CD8-positive, alpha-beta memory T cell (primary cell): ENCODE measurements around the gene GYG2. TPM values are rescaled to one million over a fixed set of nuclear protein-coding genes. Genes with fewer than 3 reads are reported as not detected.

Experiments used
- CTCF ChIA-PET: fragments of 350-600 bp; sonication (Branson Sonifier 250); formaldehyde crosslinking; loops from one replicate; lab custom pipeline; 2021; ENCODE audit warnings: antibody characterized with exemption; lab: Charles Lee
- POLR2A ChIA-PET: fragments of 350-600 bp; sonication (Branson Sonifier 250); formaldehyde crosslinking; loops from one replicate; lab custom pipeline; 2021; ENCODE audit warnings: antibody characterized with exemption; lab: Charles Lee
- DNase-seq, 5 donors: peaks; one replicate each; pipeline versions ENCODE4 v3.0.0 to v3.0.0-alpha.2; 2020 to 2022; ENCODE audit warnings: mixed read lengths in 1 of 5
- H3K27ac ChIP-seq: one replicate; pipeline ENCODE4 v1.7.0; 2013; ENCODE audit warnings: low read depth, mild to moderate bottlenecking, low read length, moderate library complexity
- H3K27me3 ChIP-seq: 2 replicates; pipeline ENCODE4 v1.7.0; 2013; ENCODE audit warnings: low read length, mild to moderate bottlenecking; ENCODE audit not compliant: insufficient read depth, poor library complexity, severe bottlenecking
- H3K36me3 ChIP-seq: 2 replicates; pipeline ENCODE4 v1.7.0; 2013; ENCODE audit warnings: mild to moderate bottlenecking, low read length, moderate library complexity; ENCODE audit not compliant: insufficient read depth
- H3K4me1 ChIP-seq: 2 replicates; pipeline ENCODE4 v1.7.0; 2013; ENCODE audit warnings: mild to moderate bottlenecking, low read length, moderate library complexity; ENCODE audit not compliant: insufficient read depth
- H3K4me3 ChIP-seq: 2 replicates; pipeline ENCODE4 v1.7.0; 2013; ENCODE audit warnings: mild to moderate bottlenecking, low read length
- H3K9me3 ChIP-seq: 2 replicates; pipeline ENCODE4 v1.7.0; 2013; ENCODE audit warnings: mild to moderate bottlenecking, low read length
- H3K27ac Mint-ChIP-seq, 8 donors: one replicate each; pipeline ENCODE4 v1.8.0; 2020 to 2021; ENCODE audit warnings: mixed read lengths in 8 of 8, mild to moderate bottlenecking in 6 of 8, inconsistent platforms in 3 of 8, moderate library complexity in 3 of 8
- H3K27me3 Mint-ChIP-seq, 2 donors: one replicate each; pipeline ENCODE4 v1.8.0; 2020 to 2021; ENCODE audit warnings: mixed read lengths in 2 of 2, mild to moderate bottlenecking in 1 of 2, moderate library complexity in 1 of 2
- H3K36me3 Mint-ChIP-seq, 3 donors: one replicate each; pipeline ENCODE4 v1.8.0; 2020 to 2021; ENCODE audit warnings: mixed read lengths in 3 of 3, inconsistent platforms in 1 of 3, mild to moderate bottlenecking in 1 of 3
- H3K4me1 Mint-ChIP-seq, 3 donors: one replicate each; pipeline ENCODE4 v1.8.0; 2020 to 2021; ENCODE audit warnings: mixed read lengths in 3 of 3, inconsistent platforms in 1 of 3, mild to moderate bottlenecking in 1 of 3
- H3K4me3 Mint-ChIP-seq, 7 donors: one replicate each; pipeline ENCODE4 v1.8.0; 2020 to 2021; ENCODE audit warnings: mixed read lengths in 7 of 7, mild to moderate bottlenecking in 6 of 7, moderate library complexity in 4 of 7, inconsistent platforms in 2 of 7
- H3K9me3 Mint-ChIP-seq, 5 donors: one replicate each; pipeline ENCODE4 v1.8.0; 2020 to 2022; ENCODE audit warnings: mixed read lengths in 5 of 5, mild to moderate bottlenecking in 3 of 5, moderate library complexity in 2 of 5, inconsistent platforms in 1 of 5
- polyA plus RNA-seq: library from polyadenylated mRNA; unstranded; fragments of 300-500 nt; fragmentation: Illumina TruSeq; gene quantifications from one replicate; pipeline ENCODE4 v1.2.3, GENCODE V29; 2021
- total RNA-seq, 2 experiments: library from RNA; stranded (reverse); gene quantifications; one replicate each; pipeline ENCODE4 v1.2.3, GENCODE V29; 2021

Gene GYG2
- total and polyA plus RNA-seq, 3 experiments from 2014 or later = not detected

GRCh38 chrX:2859197-2859797 lies 30.6 kb downstream of the GYG2 start:
- Histone ChIP-seq H3K4me1 (no peaks in the 10 kb centered on the region), H3K27ac (no peak overlapping the region), H3K4me3 (no peak overlapping the region), H3K27me3 (no peaks in the 10 kb centered on the region), H3K36me3 (no peaks in the 10 kb centered on the region), H3K9me3 (no peaks in the 10 kb centered on the region)
- H3K4me1 Mint-ChIP-seq = no peaks in the 10 kb centered on the region
- CTCF ChIA-PET = no interaction called here
- POLR2A ChIA-PET = no interaction called here
- H3K9me3 Mint-ChIP-seq = no peaks in the 10 kb centered on the region
- H3K27ac Mint-ChIP-seq = no peak overlapping the region
- H3K4me3 Mint-ChIP-seq = no peak overlapping the region
- peaks cover 2 to 8% of the 10 kb centered on the region in 2 donors for H3K27me3 Mint-ChIP-seq
- no peaks in the 10 kb centered on the region for H3K36me3 Mint-ChIP-seq
- no peak for DNase-seq

DNA sequence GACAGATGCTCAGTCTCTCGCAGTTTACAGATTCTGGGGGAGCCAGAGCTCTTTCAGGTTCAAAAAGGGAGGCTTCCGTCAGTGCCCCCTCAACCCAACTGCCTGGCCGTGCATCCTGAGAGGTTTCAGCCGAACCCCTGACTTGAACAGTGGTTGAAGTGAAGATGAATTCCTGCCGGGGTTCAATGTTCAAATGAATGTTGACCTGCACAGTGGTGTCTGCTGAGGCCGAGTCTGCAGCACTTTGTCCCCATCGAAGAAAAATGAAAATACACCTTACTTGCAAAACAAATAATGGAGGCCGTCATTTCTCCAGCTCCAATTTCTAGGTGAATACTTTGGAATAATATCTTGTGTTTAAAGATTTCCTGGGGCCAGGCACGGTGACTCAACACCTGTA lies 33.7 kb downstream of the GYG2 start:
- ChIA-PET CTCF (no interaction called here), POLR2A (no interaction called here)
- Mint-ChIP-seq H3K4me1 (no peaks in the 10 kb centered on the region), H3K27ac (no peak overlapping the region), H3K27me3 (peaks cover 6 to 17% of the 10 kb centered on the region in 2 donors), H3K36me3 (no peaks in the 10 kb centered on the region), H3K9me3 (peaks cover 0 to 4% (median 0%) of the 10 kb centered on the region in 5 donors), H3K4me3 (no peak overlapping the region)
- Histone ChIP-seq H3K4me1 (no peaks in the 10 kb centered on the region), H3K4me3 (no peak overlapping the region), H3K36me3 (no peaks in the 10 kb centered on the region), H3K9me3 (no peaks in the 10 kb centered on the region), H3K27me3 (no peaks in the 10 kb centered on the region), H3K27ac (no peak overlapping the region)
- no peak for DNase-seq

DNA sequence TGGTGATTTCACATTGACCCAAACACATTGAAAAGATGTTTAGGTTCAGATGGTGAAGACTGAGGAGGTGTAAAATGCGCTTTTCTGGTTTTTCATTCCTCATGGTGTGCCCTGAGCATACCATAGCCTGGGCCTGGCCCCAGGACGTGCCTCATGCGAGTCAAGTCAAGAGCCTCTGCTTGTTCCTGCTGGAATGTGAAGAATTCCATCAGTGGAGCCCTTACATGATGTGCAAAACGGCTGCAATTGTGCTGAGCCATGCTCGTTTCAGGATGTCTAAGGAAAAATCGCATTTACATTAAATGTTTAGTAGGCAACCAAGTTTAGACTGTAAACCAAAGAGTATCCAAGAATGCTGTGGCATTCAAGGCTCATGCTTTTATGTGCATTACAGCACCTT lies 34.9 kb downstream of the GYG2 start:
- DNase-seq = no peak
- Histone ChIP-seq H3K36me3 (no peaks in the 10 kb centered on the region), H3K4me1 (no peaks in the 10 kb centered on the region), H3K4me3 (no peak overlapping the region), H3K27ac (no peak overlapping the region), H3K9me3 (no peaks in the 10 kb centered on the region), H3K27me3 (no peaks in the 10 kb centered on the region)
- Mint-ChIP-seq H3K36me3 (no peaks in the 10 kb centered on the region), H3K27ac (no peak overlapping the region), H3K4me3 (no peak overlapping the region), H3K27me3 (peaks cover 6 to 17% of the 10 kb centered on the region in 2 donors), H3K4me1 (no peaks in the 10 kb centered on the region), H3K9me3 (peaks cover 0 to 4% (median 0%) of the 10 kb centered on the region in 5 donors)
- ChIA-PET POLR2A (no interaction called here), CTCF (no interaction called here)

DNA sequence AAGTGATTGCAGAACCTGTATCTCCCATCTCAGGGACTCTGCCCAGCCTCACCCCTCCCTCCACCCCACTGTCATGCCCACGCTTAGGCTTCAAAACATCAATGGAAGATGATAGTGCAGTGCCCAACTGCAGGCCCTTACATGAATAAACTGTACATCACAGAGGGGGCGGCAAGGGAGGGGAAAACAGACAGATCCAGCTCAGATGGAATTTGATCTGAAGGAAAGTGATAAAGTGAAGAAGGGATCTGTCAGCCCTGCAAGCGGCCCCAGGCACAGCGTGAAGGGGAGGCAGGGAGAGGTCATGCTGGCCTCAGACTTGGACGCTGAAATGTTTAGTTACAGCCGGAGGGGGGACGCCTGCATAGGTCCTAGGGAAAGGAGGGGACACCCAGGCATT lies 38.5 kb downstream of the GYG2 start:
- Histone ChIP-seq H3K4me3 (no peak overlapping the region), H3K9me3 (no peaks in the 10 kb centered on the region), H3K27ac (no peak overlapping the region), H3K4me1 (no peaks in the 10 kb centered on the region), H3K36me3 (no peaks in the 10 kb centered on the region), H3K27me3 (no peaks in the 10 kb centered on the region)
- H3K9me3 Mint-ChIP-seq = peaks cover 0 to 7% (median 4%) of the 10 kb centered on the region in 5 donors
- H3K27ac Mint-ChIP-seq = no peak overlapping the region
- CTCF ChIA-PET = no interaction called here
- POLR2A ChIA-PET = no interaction called here
- H3K36me3 Mint-ChIP-seq = no peaks in the 10 kb centered on the region
- peaks cover 9 to 12% of the 10 kb centered on the region in 2 donors for H3K27me3 Mint-ChIP-seq
- no peaks in the 10 kb centered on the region for H3K4me1 Mint-ChIP-seq
- DNase-seq = no peak
- no peak overlapping the region for H3K4me3 Mint-ChIP-seq

- Histone ChIP-seq H3K27ac (no peak overlapping the region), H3K9me3 (no peaks in the 10 kb centered on the region), H3K4me1 (no peaks in the 10 kb centered on the region), H3K4me3 (no peak overlapping the region), H3K36me3 (no peaks in the 10 kb centered on the region), H3K27me3 (no peaks in the 10 kb centered on the region)
- Mint-ChIP-seq H3K27me3 (peaks cover 8 to 11% of the 10 kb centered on the region in 2 donors), H3K4me1 (no peaks in the 10 kb centered on the region), H3K4me3 (no peak overlapping the region), H3K27ac (no peak overlapping the region), H3K36me3 (peaks cover 0 to 4% (median 0%) of the 10 kb centered on the region in 3 donors), H3K9me3 (peaks cover 0 to 7% (median 0%) of the 10 kb centered on the region in 5 donors)
- ChIA-PET CTCF (no interaction called here), POLR2A (no interaction called here)
- no peak for DNase-seq
These were observed 41.9 kb downstream of the GYG2 start for GRCh38 chrX:2870650-2871049.

- H3K36me3 Mint-ChIP-seq = peaks cover 0 to 5% (median 0%) of the 10 kb centered on the region in 3 donors
- no peak overlapping the region for H3K27ac Mint-ChIP-seq
- no peaks in the 10 kb centered on the region for H3K9me3 ChIP-seq
- no peaks in the 10 kb centered on the region for H3K36me3 ChIP-seq
- peaks cover 0 to 7% (median 0%) of the 10 kb centered on the region in 5 donors for H3K9me3 Mint-ChIP-seq
- ChIA-PET CTCF (no interaction called here), POLR2A (no interaction called here)
- H3K4me3 Mint-ChIP-seq = no peak overlapping the region
- H3K4me3 ChIP-seq = no peak overlapping the region
- no peaks in the 10 kb centered on the region for H3K27me3 ChIP-seq
- H3K27me3 Mint-ChIP-seq = peaks cover 7% of the 10 kb centered on the region in 2 donors
- no peak for DNase-seq
- no peaks in the 10 kb centered on the region for H3K4me1 ChIP-seq
- H3K4me1 Mint-ChIP-seq = no peaks in the 10 kb centered on the region
- no peak overlapping the region for H3K27ac ChIP-seq
These were observed 43.1 kb downstream of the GYG2 start for GRCh38 chrX:2871831-2872230.

GRCh38 chrX:2872671-2873277 lies 44.0 kb downstream of the GYG2 start:
- no peaks in the 10 kb centered on the region for H3K27me3 ChIP-seq
- Mint-ChIP-seq H3K36me3 (peaks cover 0 to 5% (median 0%) of the 10 kb centered on the region in 3 donors), H3K4me3 (no peak overlapping the region), H3K27me3 (peaks cover 10 to 11% of the 10 kb centered on the region in 2 donors), H3K27ac (no peak overlapping the region), H3K4me1 (no peaks in the 10 kb centered on the region), H3K9me3 (peaks cover 0 to 7% (median 0%) of the 10 kb centered on the region in 5 donors)
- no peak overlapping the region for H3K4me3 ChIP-seq
- no peaks in the 10 kb centered on the region for H3K36me3 ChIP-seq
- H3K9me3 ChIP-seq = no peaks in the 10 kb centered on the region
- POLR2A ChIA-PET = no interaction called here
- DNase-seq = no peak
- CTCF ChIA-PET = no interaction called here
- H3K4me1 ChIP-seq = no peaks in the 10 kb centered on the region
- no peak overlapping the region for H3K27ac ChIP-seq

GRCh38 chrX:2874222-2875135 lies 45.7 kb downstream of the GYG2 start:
- Mint-ChIP-seq H3K4me1 (no peaks in the 10 kb centered on the region), H3K9me3 (peaks cover 0 to 5% (median 0%) of the 10 kb centered on the region in 5 donors), H3K4me3 (no peak overlapping the region), H3K27me3 (peaks cover 10 to 13% of the 10 kb centered on the region in 2 donors), H3K36me3 (peaks cover 0 to 5% (median 0%) of the 10 kb centered on the region in 3 donors), H3K27ac (no peak overlapping the region)
- DNase-seq = no peak
- ChIA-PET POLR2A (no interaction called here), CTCF (no interaction called here)
- no peaks in the 10 kb centered on the region for H3K9me3 ChIP-seq
- no peaks in the 10 kb centered on the region for H3K36me3 ChIP-seq
- H3K4me3 ChIP-seq = no peak overlapping the region
- no peak overlapping the region for H3K27ac ChIP-seq
- H3K4me1 ChIP-seq = no peaks in the 10 kb centered on the region
- no peaks in the 10 kb centered on the region for H3K27me3 ChIP-seq
